Measurements from ENCODE around the gene C4B.
"Not testable (repeated sequence)": the region's sequence is repeated elsewhere in the genome, so short reads cannot be mapped to it uniquely, and the experiment has no call there.

DNA sequence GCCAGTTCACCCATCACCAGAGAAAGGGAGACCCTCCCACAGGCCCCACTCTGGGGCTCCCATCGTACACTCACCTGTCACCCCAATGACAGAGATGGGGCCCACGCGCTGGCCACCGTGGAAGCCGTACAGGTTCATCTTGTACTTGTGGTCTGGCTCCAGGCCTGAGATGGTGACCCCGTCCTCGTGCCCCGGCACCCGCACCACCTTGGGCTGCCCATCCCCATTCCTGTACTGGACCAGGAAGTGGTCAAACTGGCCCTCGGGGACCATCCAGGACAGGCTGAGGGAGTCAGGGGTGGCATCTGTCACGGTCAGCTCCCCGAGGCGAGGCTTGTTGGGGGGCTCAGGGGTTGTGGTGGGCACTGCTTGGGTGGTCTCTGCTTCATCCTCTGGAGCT lies 38.7 kb downstream of the C4B start:
- TF ChIP-seq POLR2AphosphoS5 (IDR thresholded peaks at IDR 0.05; ENCODE audit: low read depth, low read length), result not testable (repeated sequence)
- TF ChIP-seq, protein P1, sequence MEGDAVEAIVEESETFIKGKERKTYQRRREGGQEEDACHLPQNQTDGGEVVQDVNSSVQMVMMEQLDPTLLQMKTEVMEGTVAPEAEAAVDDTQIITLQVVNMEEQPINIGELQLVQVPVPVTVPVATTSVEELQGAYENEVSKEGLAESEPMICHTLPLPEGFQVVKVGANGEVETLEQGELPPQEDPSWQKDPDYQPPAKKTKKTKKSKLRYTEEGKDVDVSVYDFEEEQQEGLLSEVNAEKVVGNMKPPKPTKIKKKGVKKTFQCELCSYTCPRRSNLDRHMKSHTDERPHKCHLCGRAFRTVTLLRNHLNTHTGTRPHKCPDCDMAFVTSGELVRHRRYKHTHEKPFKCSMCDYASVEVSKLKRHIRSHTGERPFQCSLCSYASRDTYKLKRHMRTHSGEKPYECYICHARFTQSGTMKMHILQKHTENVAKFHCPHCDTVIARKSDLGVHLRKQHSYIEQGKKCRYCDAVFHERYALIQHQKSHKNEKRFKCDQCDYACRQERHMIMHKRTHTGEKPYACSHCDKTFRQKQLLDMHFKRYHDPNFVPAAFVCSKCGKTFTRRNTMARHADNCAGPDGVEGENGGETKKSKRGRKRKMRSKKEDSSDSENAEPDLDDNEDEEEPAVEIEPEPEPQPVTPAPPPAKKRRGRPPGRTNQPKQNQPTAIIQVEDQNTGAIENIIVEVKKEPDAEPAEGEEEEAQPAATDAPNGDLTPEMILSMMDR (IDR thresholded peaks at IDR 0.05), result not testable (repeated sequence)
